Activated naive CD4-positive, alpha-beta T cell treated with anti-CD3 and anti-CD28 coated beads, Interleukin-2, amount 50 U/mL, for 16 hours (primary cell): ENCODE results near the gene TYMS.
A peak's percentile ranks its signal among the peaks of the same experiment; 100 is the strongest.

ENCODE experiments used
- DNase-seq: peaks from one replicate; pipeline ENCODE4 v3.0.0-alpha.2; 2020

Gene TYMS

DNA sequence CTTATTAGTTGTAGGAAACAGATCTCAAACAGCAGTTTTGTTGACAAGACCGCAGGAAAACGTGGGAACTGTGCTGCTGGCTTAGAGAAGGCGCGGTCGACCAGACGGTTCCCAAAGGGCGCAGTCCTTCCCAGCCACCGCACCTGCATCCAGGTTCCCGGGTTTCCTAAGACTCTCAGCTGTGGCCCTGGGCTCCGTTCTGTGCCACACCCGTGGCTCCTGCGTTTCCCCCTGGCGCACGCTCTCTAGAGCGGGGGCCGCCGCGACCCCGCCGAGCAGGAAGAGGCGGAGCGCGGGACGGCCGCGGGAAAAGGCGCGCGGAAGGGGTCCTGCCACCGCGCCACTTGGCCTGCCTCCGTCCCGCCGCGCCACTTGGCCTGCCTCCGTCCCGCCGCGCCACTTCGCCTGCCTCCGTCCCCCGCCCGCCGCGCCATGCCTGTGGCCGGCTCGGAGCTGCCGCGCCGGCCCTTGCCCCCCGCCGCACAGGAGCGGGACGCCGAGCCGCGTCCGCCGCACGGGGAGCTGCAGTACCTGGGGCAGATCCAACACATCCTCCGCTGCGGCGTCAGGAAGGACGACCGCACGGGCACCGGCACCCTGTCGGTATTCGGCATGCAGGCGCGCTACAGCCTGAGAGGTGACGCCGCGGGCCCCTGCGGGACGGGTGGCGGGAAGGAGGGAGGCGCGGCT is at the start of gene TYMS:
TSS of gene TYMS (plus strand) at position 343 of the 690 bp plus-strand sequence. CDS start at position 433, 90 bp downstream.
- DNase-seq = peak; percentile 42

DNA sequence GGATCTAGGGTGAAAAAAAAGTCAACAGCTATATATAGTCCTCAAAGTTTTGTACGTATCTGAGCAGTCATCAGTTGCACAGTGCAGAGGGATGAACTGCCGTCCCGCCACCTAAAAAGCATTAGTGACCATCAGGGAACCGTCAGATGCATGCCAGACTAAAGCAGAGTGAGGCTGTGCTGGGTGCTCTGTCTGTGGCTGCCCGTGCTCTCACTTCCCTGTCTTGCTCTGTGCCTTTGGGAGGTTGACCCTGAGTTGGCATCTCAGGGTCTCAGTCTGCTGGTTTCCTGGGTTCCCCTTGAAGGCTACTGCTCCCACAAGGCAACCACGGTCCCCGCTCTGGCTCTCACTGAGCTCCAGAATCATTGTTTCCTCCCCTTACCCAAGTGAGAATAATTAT is 49.5 kb upstream of the TYMS start:
- no peak for DNase-seq

DNA sequence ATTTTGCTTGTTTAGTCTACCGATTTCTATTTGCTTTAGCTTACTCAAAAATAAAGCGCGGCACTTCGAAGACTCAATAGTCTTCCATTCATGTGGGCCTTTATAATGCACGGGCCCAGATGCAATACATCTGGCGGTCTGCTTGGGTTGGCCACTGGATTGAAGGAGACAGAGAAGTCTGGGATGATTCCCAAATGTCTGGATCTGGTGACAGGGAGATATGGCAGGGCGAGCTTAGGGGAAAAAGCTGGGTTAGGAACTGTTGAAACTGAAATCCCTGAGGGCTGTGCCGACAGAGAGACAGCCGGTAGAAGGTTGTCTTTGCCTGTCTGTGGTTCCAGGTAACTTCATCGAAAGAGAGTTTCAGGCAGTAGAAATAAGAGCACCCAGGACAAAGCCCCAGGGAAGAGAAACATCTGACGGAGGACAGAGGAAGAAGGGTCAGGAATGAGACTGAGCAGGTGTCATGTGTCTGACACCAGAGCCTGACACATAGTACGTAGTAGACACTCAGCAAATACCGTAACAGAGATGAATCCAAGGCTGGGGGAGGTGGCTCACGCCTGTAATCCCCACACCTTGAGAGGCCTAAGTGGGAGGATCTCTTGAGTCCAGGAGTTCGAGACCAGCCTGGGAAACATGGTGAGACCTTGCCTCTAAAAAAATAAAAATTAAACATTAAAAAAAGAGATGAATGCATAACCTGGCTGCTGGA is 47.1 kb upstream of the TYMS start:
- no peak for DNase-seq

DNA sequence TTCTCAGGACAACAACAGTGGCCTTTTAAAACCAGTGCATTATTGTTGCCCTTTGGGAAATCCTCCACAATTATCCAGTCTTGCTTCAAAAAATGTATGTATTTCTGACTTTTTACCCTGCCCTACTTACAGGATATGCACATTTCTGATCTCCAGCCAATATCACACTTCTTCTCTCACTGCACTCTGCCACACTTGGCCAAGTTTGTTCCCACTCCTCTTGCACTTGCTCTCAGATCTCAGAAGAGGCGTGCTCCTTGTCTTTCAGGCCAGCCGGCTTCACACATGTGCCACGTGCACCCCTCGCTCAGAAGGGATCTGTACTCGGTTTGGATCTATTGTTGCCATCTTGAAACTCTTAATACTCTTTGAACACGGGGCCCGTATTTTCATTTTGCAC is 45.3 kb upstream of the TYMS start:
- no peak for DNase-seq

DNA sequence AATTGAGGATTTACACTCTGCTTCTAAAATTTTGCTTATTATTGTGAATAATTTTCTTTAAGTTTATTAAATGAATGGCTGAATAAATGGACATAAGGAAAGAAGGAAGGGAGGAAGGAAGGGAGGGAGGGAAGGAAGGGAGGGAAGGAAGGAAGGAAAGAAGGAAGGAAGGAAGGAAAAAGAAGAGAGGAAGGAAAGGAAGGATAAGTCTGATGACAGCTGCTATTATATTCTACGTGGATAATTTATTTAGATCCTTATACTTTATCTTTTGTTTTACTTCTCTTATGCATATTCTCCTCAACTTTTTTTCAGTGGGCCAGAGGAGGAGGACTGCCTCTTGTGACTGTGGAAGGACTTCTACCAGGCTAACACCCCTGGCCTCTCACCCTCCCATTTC is 43.3 kb upstream of the TYMS start:
- no peak for DNase-seq

DNA sequence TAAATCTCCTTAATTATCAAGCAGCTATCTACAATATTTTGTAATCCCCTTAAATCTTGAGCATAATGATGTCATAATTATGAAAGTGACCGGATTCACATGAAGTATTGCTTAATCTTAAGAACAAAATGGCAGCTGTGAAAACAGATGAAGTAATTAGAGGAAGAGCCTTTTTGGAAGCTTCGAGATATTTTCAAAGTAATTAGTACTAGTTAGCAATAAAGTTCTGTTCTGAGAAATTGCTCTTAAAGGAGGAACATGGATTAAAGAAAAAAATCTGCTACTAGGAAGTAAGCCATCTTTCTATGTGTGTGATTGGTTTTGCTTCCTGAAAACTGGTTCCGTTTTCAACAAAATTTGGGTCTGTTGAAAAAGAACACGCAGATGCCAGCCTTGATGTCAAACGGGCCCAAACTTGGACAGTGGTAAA is 42.3 kb upstream of the TYMS start:
- no peak for DNase-seq

DNA sequence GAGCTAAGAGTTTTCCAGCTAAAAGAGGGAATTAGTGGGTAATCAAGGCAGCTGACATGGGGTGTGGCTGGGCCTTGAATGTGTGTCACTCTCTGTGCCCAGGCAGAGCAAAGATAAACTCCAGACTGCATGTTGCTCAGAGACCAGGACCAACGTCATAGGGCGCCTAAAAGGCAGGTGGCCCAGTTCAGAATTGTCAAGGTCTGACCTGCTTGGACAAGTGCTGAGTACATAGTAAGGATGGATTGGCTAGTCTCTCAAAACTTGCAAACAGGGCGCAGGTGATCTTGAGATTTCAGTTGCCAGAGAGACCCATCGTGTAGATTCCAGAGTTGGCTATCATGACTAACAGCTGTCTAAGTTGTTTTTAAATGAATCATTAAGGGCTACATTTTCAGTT is 41.7 kb upstream of the TYMS start:
- DNase-seq = no peak

DNA sequence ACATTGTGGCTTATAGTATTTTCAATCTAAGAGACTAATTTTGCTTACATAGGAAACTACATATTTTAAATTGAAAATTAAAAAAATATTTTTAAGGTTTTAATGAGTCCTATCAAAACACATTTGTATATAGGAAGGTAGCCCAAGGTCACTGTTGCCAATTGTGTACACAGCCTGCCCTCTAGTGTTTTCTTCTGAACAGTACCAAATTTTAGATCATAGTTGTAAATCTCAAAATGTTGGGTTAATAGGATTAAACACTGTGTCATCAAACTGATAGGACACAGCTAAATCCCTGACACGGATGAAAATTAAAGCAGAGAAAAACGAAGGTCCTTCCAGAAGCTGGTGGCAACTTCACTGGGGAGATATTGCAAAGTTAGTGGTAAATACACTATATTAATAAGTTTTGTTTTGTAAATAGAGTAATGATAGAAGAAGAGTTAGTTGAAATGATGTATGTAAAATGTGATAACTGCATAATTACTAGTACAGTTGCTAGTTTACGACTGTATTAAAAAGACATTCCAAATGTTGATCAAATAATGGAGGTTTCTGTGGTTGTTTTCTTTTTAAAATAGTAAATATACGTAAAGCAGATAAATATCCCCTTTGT is 41.0 kb upstream of the TYMS start:
- no peak for DNase-seq

DNA sequence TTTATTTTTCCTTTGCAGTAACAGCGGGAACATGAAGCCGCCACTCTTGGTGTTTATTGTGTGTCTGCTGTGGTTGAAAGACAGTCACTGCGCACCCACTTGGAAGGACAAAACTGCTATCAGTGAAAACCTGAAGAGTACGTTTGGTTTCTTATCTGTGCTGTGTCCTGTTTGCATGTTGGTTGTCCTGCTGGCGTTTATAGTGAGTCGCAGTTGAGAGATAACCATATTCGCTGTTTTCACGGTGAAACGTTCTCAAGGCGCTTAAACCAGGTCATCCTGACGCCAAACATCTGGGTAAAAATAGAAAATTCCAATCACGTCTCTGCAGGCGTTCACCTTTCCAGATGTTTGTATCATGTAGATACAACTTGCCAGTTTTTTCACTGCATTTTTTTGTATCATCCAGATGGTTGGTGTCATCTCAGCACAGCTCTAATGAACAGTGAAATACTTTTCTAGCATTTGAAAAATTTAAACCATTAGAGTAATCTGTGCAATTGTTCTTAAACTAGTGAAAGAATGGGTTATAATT is 39.4 kb upstream of the TYMS start:
- DNase-seq = no peak

DNA sequence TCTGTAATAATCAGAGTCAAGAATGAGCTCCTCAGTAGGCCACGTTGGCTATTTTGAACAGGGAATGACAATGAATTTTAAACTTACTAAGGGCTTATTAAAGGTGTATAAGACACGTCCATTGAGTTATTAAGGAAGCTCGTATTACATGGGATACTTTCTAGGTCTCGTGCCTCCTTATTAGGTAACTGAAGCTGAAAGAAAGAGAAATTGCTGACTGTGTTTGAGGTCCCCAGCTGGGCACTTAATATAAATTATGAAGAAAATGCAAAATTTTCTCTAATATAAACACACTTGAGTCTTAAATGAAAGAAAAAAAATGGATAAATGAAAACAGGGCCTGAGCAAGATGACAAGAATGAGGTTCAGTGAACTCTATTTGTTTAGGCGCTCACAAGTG is 38.8 kb upstream of the TYMS start:
- no peak for DNase-seq

DNA sequence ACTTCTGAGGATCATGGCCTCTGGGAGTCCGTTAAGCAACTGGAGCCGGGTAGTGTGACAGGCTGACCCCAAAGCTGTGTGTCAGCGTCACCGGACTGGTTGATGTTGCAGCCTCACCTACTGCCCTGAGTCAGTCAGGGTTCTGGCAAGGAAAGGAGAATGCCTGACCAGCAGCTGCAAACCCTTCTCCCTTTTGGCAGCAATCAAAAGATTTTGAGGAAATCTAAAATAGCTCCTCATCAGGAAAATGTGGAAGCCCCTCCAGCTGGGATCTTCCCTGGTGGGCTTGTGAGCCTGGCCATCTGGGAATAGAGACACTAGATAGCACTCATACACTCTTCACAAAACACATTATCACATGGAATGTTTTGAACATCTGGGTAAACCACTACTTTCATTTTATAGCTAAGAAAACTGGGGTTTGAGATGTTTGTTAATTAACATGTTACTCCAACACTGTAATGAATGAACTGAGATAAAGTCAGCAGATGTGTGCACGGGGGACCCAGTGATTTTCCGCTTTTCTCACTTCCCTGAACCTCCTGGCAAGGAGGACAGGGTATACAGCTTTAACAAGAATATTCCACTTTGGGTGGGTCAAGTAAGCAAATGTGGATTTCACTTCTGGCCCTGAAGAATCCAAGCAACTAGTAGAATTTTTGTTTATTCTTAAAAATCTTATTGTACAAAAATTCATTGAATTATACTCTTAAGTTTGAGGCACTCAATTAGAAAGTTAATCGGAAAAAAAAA is 36.0 kb upstream of the TYMS start:
- no peak for DNase-seq

DNA sequence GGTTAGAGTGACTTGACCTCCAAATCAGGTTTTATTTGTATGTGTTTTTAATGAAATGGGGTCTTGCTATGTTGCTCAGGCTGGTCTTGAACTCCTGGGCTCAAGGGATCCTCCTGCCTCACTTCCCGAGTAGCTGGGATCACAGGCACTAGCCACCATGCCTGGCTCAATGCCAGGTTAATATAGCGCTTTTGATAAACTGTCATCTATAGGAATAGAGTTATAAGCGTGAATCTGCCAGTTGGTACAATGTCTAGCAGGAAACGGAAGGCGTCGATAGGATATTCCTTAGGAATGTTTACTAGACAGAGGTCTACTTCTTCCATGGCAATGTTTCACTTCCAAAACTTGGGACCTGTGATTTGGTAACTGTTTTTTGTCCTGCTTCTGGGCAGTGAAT is 35.2 kb upstream of the TYMS start:
- DNase-seq = no peak

DNA sequence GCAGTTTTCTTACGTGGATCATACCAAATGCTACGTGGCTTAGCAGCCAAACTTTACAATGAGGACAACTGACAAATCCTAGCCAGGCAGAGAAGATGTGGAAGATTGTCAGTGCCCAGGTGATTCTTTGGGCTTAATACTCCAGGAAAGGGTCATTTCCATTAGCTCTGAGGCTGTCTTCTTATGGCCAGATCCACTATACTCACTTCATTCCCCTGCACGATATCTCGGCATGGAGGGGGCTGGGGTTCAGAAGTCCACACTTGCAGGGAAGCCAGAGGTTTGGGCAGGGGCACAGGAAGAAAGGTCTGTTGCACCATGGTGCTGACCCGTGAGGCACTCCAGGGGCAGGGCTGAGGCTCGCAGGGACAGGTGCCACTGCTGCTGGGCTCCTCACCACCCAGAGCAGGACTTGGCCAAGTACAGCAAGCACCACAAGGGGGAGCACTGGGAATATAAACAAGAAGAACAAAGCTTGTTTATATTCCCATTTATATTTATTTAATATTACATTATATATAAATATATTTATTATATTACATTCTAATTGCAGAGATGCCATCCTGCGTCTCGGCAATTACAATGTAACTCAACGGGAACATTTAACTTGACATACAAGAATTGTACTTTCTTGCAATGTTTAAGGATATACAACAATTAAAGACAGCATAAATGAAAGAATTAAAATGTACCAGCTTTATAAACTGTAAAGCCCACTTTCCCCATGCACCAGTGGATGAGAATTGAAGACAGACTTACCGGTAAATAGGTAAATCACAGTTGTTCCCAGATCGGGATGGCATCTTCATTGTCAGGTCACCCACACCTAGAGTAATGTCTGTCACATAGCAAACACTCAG is 33.5 kb upstream of the TYMS start:
- DNase-seq = peak; percentile 62

DNA sequence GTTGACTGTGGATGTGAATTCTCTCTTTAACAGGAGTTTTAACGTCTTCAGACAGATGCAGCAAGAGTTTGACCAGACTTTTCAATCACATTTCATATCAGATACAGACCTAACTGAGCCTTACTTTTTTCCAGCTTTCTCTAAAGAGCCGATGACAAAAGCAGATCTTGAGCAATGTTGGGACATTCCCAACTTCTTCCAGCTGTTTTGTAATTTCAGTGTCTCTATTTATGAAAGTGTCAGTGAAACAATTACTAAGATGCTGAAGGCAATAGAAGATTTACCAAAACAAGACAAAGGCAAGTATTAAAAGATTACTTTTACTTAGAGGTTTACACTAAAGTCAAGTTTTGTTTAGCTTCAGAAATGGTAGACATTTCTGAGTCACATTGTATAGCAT is 30.2 kb upstream of the TYMS start:
- DNase-seq = no peak

DNA sequence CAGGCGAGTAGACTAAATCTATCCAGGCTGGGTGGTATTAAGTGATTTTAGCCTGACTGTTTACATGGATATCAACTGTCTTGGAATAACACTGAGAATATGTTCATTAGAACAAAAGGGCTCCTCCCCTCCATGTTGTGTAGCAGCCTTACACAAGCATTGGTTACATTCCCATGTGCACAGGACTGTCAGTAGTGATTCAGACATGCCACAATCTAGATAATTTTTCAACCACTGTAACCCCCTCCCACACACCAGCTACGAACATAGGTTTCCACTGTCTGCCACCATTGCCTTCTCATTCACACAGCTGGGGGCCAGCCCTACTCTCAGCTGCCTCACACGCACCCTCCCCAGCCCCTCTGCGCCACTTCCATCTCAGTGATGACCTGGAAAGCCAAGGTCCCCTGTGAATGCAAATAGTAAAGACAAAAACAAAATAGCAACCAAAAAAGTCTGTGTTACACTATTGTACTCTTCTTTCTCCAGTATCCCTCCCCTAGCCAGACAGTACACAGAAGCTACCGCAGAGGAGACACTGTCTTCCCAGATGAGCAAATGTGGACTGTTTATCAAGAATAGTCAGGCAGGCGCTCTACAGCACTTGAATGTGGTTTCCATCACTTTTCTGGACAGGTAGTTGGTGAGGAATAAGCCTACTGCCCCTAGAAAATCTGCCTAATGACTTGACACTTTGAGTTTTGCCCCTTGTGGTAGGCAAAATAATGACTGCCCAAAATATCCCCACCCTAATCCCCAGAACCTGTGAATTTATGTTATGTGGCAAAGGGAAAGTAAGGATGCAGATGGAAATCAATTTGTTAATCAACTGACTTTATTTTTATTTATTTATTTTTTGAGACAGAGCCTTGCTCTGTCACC is 27.9 kb upstream of the TYMS start:
- DNase-seq = no peak

DNA sequence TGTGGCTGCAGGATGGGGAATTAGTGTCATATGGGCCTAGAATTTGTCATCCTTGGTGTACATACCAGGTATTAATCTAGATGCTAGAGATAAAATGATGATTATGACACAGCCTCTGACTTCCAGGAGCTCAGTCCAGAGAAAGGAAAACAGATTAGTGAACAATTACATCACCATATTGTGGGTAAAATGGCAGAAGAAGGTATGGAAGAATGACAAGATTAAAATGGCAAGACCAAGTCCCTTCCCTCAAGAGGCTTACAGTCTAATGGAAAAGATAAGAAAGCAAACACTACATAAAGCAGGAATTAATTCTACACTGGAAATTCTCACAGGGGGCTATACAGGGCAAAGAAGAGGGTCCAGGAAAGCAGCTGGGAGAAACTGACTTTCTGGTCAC is 25.9 kb upstream of the TYMS start:
- DNase-seq = no peak

DNA sequence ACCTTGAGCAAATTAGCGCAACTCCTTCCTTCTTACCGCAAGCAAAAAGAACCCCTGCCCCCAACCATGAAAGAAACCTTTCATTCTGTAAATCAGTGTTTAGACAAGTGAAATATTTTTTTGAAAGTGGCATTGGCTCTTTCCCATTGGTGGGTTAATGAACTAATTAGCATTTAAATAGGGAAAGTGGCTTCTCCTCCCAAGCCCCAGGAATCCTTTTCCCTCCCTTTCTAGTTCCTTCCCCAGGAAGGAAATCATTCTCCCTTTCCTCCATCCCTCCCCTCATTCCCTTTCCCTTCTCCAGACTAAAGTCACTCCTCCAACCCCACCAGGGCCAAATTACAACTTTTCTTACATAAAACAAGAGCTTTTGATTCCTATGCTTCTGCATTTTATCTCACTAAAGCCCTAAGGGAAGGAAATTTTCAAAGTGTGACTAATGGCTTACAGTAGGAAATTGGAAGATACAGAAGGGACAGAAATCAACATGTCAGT is 22.9 kb upstream of the TYMS start:
- no peak for DNase-seq

DNA sequence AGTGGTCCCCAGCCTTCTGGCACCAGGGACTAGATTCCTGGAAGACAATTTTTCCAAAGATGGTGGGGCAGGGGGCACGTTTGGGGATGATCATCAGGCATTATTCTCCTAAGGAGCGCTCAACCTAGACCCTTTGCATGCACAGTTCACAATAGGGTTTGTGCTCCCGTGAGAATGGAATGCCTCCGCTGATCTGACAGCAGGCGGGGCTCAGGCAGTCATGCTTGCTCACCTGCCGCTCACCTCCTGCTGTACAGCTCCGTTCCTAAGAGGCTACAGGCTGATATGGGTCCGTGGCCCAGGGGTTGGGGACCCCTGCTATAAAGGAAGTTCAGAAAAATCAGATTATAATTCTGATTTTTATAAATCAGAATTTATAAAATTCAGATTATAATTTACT is 22.3 kb upstream of the TYMS start:
- DNase-seq = no peak

DNA sequence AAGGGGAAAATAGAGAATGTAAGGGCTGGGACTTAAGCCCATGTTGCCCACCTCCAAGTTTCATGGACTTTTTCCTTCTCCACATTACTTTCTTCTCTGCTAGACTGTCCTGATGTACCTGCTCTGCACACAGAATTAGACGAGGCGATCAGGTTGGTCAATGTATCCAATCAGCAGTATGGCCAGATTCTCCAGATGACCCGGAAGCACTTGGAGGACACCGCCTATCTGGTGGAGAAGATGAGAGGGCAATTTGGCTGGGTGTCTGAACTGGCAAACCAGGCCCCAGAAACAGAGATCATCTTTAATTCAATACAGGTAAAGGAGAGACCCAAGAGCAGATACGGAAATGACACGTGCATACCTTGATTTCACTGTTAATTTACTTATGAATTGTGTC is 16.2 kb upstream of the TYMS start:
- DNase-seq = no peak

DNA sequence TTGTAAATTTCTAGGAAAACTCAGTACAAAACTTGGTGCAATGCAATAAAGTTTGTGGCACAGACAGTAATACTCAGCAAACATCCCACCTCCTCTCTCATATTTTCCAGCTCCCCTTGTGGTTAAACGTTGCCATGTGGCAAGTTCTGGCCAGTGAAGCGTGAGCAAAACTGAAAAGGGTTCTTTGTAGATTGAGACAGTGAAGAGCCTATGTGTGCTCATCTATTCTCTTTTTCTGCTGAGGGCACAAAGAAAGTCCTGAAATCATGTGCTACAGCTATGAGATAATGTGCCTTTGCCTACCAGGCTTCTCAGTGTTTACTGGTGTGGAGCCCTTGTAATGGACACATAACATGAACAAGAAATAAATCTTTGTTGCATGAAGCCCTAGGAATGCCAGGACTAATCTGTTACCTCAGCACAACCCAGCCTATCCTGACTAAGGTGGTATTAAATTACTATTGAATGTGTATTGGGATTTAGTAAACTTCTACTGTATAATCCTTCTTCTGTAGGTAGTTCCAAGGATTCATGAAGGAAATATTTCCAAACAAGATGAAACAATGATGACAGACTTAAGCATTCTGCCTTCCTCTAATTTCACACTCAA is 13.0 kb upstream of the TYMS start:
- DNase-seq = no peak

DNA sequence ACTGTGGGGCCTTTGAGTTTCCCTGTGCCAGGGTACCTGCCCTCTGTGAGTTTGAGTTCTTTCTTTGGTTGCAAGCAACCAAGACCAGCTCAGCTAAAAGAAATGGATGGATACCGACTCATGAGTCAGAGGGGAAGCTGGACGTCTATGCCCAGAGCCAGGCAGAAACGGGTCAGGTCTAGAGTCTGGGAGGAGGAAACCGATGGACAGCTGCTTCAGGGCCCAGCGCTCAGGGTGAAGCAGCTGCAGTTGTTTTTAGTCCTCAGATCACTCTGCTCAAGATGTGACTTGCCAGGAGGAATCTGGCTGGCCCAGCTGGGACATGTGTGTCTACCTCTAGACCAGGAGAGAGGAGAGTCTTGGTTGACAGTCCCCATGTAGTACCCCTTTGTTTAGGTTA is 10.1 kb upstream of the TYMS start:
- no peak for DNase-seq
